LNCAP (cell line): ENCODE data around the gene GAB2.

Experiments
- CTCF ChIP-seq: fragments of 450-650 bp; IDR thresholded peaks from 2 replicates; pipeline ENCODE4 v1.5.1; 2017; ENCODE audit warnings: mild to moderate bottlenecking

The GAB2 gene

GRCh38 chr11:78200061-78200460 lies 217.6 kb downstream of the GAB2 start:
- no peak for TF ChIP-seq CTCF

GRCh38 chr11:78199653-78200015 lies 218.0 kb downstream of the GAB2 start:
- TF ChIP-seq CTCF = no peak

GRCh38 chr11:78199015-78199652 lies 218.5 kb downstream of the GAB2 start:
- no peak for TF ChIP-seq CTCF

GRCh38 chr11:78197816-78198215 lies 219.8 kb downstream of the GAB2 start:
- TF ChIP-seq CTCF = no peak

- no peak for TF ChIP-seq CTCF
Measured at GRCh38 chr11:78196661-78197091, 220.9 kb downstream of the GAB2 start.

GRCh38 chr11:78195917-78196560 lies 221.6 kb downstream of the GAB2 start:
- TF ChIP-seq CTCF = no peak

GRCh38 chr11:78194490-78194889 lies 223.1 kb downstream of the GAB2 start:
- no peak for TF ChIP-seq CTCF
